UCSD-AML1 (cell line): ENCODE data around the gene PITPNM1.

Experiments used
- DNase-seq: peaks from one replicate; lab custom pipeline; 2025; ENCODE audit not compliant: unreplicated experiment; lab: John Stamatoyannopoulos, UW

PITPNM1 gene

GRCh38 chr11:67504005-67504949 is 886 bp downstream of the PITPNM1 start:
- peak; percentile 46 for DNase-seq

- DNase-seq = no peak
Measured at GRCh38 chr11:67503119-67504004, 1.8 kb downstream of the PITPNM1 start.

DNA sequence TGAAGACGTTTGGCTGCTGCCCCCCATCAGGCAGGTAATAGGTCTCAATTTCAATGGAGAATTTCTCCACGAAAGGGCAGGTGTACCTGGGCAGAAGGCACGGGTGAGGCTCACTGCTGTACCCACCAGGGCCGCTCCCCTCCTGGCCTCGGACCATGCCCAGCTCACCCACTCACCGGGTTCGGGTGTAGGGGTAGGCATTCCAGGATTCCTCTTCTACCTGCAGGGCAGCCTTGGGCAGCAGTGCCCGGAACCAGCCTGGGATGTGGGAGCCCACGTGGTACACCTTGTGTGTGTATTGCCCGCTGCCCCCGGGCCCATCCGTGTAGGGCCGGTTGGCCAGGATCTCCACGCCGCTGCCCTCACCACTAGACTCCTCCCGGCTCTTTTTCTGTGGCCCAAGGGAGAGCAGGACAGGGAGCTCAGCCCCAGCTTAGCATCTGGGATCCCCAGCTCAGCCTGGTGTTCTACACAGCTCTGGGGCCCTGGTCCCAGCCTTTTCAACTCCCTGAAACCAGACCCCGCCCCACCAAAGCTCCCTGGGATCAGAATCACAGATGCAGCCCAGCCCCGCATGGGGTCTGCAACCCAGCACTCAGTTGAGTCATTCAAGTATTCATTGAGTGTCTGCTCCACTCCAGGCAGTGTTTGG is 2.7 kb downstream of the PITPNM1 start:
- no peak for DNase-seq

DNA sequence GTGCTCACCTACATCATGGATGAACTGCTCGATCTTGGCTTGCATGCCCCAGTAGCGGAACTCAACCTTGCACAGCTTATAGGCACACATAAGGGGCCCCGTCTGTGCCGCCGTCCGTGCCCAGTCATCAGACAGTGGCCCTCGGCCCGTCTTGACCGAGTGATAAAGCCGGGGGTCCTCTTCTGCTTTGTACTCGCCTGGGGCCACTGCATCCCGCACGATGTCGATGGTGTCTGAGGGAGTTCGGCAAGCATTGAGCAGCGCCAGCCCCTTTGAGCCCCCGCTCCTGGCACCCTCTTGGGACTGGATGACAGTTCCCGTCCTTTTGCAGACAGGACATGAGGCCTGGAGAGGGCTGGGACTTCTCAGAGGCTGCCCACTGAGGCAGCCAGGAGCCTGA is 3.3 kb downstream of the PITPNM1 start:
- no peak for DNase-seq

GRCh38 chr11:67500831-67501715 is 4.1 kb downstream of the PITPNM1 start:
- no peak for DNase-seq

GRCh38 chr11:67500484-67500821 is 4.7 kb downstream of the PITPNM1 start:
- DNase-seq = no peak

DNA sequence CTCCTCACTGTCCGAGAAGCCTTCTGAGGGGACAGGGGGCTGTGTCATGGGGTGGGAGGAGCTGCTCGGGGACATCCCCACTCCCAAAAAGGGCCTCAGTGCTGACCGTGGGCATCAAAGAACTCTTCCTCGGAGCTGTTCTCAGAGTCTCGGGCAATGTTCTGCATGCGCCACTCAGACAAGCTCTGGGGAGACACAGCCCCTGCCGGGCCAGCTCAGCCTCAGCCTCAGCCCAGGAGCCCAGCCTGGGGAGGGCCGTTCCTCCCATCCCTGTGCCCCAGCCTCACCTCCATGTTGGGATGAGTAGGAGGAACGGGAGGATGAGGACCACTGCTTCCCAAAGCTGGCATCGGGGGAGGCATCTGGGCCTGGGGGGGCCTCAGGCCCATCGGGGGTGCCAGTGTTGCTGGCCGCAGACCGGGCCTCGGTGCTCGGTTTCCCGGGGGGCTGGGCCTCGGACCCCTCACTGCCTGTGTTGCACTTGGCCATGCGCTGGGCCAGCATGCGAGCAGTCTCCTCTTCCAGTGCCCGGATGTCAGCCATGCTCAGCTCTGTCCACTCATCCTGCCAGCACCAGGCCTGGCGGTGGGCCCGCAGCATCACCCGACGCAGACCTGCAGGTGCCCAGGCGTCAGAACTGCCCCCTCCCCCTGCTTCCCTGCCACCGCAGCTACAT is 5.2 kb downstream of the PITPNM1 start:
- DNase-seq = no peak

GRCh38 chr11:67498544-67498972 is 6.6 kb downstream of the PITPNM1 start:
- DNase-seq = no peak

DNA sequence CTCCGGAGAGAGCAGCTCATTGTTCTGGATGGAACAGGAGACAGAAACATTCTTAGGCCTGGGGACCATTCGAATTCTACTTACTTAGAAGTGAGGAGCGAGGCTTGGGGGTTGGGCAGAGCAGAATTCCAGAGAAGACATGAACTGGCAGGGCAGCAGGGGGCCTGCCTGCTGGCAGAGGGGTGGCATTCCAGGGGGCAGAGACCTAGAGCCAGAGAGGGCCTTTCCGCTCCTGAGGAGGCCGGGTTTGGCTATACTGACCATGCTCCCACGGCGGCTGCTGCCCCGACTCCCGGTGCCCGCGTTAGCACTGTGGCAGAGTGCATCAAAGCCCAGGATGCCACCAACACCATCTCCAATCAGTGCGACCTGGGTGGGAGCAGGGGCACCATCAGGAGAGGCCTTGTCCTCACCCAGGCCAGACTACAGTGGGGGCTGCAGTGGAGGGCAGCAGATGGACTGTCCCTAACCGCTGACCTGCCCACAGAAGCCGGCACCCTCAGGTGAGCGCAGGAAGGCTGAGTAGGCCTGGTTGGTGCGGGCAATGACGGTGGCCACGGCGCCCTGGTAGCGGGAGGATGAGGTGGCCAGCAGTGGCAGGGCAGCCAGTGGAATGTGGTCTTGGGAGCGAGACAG is 7.4 kb downstream of the PITPNM1 start:
- DNase-seq = no peak

DNA sequence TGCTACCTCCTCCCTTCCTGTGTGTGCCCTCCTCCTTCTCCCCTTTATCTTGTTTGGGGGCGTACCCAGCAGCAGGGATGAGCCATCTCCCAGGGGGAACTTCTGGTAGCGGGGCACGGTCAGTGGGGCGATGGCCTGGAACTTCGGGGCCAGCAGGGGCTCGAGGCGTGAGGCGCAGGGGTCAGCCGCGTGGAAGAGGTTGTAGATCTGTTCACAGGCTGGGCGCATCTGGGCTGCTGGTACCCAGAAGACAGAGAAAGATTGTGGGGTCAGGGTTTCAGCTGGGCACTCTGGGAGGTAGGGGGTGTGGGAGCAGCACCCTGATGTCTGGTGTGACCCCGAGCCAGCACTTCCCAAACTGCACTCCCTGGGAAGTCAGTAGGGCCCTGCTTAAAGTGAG is 9.1 kb downstream of the PITPNM1 start:
- no peak for DNase-seq

- DNase-seq = no peak
Measured at GRCh38 chr11:67495234-67496005, 9.7 kb downstream of the PITPNM1 start.

DNA sequence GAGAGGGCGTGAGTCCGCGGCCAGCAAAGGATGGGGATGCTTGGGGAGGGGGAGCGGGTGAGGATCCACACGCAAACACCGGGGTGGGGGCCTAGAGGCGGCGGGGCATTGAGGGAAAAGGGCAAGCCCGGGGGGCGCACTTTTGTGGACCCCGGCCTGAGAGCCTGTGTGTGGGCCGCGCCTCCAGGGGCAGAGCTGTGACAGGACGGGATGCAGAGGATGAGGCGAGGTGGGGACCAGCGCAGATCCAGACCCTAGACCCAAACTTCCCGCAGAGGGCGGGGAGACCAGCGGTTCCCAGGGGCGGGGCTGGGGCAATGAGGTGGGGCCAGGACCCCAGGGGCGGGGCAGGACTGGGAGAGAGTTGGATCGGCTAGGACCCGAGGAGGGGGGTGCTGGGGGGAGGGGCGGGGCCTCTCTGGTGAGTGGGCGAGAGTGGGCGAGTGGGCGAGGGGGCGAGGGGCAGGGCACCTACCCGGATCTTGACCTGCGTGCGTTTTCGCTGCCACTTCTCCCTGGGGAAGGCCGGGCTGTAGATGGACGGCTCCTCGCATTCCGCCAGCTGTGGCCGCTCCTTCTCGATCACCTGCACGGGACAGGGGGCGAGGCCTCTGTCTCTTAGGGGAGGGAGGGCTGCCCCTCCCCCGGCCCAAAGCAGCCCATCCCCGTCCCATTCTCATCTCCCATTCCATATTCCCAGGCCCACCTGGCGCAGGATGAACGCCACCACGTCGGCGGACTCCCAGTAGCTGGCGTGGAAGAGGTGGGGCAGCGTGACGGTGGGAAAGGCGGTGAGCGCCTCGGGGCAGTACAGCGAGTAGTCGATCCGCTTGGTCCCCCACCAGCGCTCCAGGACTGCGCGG is 10.6 kb downstream of the PITPNM1 start:
- DNase-seq = no peak

GRCh38 chr11:67493548-67494370 is 11.4 kb downstream of the PITPNM1 start:
- DNase-seq = no peak

- no peak for DNase-seq
Measured at GRCh38 chr11:67492801-67493547, 12.2 kb downstream of the PITPNM1 start.

GRCh38 chr11:67492069-67492727 is 13.0 kb downstream of the PITPNM1 start:
- DNase-seq = no peak
